Osteoblast (primary cell): Measurements from ENCODE around the gene CYSLTR1. TPM values are rescaled to one million over a fixed set of nuclear protein-coding genes. Genes with fewer than 3 reads are reported as not detected.
"Not testable (repeated sequence)": the region's sequence is repeated elsewhere in the genome, so short reads cannot be mapped to it uniquely, and the experiment has no call there.

Experiments
- DNase-seq: peaks from one replicate; pipeline ENCODE4 v3.0.0; 2011; ENCODE audit warnings: low spot score, mixed read lengths; ENCODE audit not compliant: insufficient read length; ENCODE audit errors: missing footprints
- H2AFZ ChIP-seq: 2 replicates; pipeline ENCODE4 v1.6.0; 2011; ENCODE audit warnings: mild to moderate bottlenecking, low read length
- H3K27ac ChIP-seq: 2 replicates; pipeline ENCODE4 v1.5.1; 2011; ENCODE audit warnings: mild to moderate bottlenecking, low read depth, low read length, moderate library complexity
- H3K27me3 ChIP-seq: 2 replicates; pipeline ENCODE4 v1.6.0; 2012; ENCODE audit warnings: mild to moderate bottlenecking, control low read depth, inconsistent platforms, low read length, moderate library complexity; ENCODE audit not compliant: insufficient read depth
- H3K36me3 ChIP-seq: 2 replicates; pipeline ENCODE4 v1.5.1; 2011; ENCODE audit warnings: mild to moderate bottlenecking, low read length, control low read depth, moderate library complexity; ENCODE audit not compliant: insufficient read depth
- H3K4me1 ChIP-seq: 2 replicates; pipeline ENCODE4 v1.5.1; 2011; ENCODE audit warnings: mild to moderate bottlenecking, low read length, control low read depth, moderate library complexity; ENCODE audit not compliant: insufficient read depth
- H3K4me2 ChIP-seq: 2 replicates; pipeline ENCODE4 v1.6.0; 2011; ENCODE audit warnings: mild to moderate bottlenecking, low read length; ENCODE audit not compliant: insufficient read depth
- H3K4me3 ChIP-seq: fragments of 200-600 bp; sonication (generic); 3 replicates; pipeline ENCODE4 v1.5.1; 2012; ENCODE audit warnings: mild to moderate bottlenecking, low read length, inconsistent platforms; ENCODE audit not compliant: insufficient read depth
- H3K79me2 ChIP-seq: 2 replicates; pipeline ENCODE4 v1.6.0; 2012; ENCODE audit warnings: mild to moderate bottlenecking, low read length, control low read depth, inconsistent platforms; ENCODE audit not compliant: insufficient read depth
- H3K9me3 ChIP-seq: 2 replicates; pipeline ENCODE4 v1.5.1; 2011; ENCODE audit warnings: low read depth, low read length, control low read depth
- H4K20me1 ChIP-seq: 2 replicates; pipeline ENCODE4 v1.6.0; 2012; ENCODE audit warnings: mild to moderate bottlenecking, low read length, control low read depth; ENCODE audit not compliant: insufficient read depth
- total RNA-seq: library from RNA; depleted of rRNA; stranded (reverse); fragments of >200 nt; gene quantifications from 2 replicates; pipeline ENCODE4 v1.2.3, GENCODE V29; 2012
- TF ChIP-seq, protein P1 (sequence below): IDR thresholded peaks from 2 replicates; pipeline ENCODE4 v1.5.1; 2011; ENCODE audit warnings: mild to moderate bottlenecking, low read depth, low read length, moderate library complexity; ENCODE audit errors: extremely low read depth

Gene CYSLTR1
- total RNA-seq, 1 donor = not detected

DNA sequence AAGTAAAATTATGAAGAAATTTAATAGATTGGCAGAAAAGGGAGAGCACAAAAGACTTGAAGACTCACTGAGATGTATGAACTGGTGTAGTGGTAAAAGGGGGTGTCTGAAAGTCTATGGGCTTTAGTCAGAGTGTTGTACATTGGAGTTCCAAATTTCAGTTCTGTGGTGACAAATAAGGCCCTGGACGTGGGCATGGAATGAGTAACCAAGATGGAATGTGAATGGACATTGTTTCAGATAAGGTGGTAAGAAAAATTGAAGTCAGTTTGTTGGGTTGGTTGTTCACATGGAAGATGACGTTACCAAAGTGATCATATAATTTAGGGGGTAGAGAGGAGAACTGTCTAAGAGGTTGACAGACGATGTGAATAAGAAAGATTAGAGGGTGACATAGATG, 13.9 kb downstream of the CYSLTR1 start:
- TF ChIP-seq, protein P1, sequence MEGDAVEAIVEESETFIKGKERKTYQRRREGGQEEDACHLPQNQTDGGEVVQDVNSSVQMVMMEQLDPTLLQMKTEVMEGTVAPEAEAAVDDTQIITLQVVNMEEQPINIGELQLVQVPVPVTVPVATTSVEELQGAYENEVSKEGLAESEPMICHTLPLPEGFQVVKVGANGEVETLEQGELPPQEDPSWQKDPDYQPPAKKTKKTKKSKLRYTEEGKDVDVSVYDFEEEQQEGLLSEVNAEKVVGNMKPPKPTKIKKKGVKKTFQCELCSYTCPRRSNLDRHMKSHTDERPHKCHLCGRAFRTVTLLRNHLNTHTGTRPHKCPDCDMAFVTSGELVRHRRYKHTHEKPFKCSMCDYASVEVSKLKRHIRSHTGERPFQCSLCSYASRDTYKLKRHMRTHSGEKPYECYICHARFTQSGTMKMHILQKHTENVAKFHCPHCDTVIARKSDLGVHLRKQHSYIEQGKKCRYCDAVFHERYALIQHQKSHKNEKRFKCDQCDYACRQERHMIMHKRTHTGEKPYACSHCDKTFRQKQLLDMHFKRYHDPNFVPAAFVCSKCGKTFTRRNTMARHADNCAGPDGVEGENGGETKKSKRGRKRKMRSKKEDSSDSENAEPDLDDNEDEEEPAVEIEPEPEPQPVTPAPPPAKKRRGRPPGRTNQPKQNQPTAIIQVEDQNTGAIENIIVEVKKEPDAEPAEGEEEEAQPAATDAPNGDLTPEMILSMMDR = no peak
- H3K4me3 ChIP-seq = no peak overlapping the region
- no peaks in the 10 kb centered on the region for H3K4me1 ChIP-seq
- no peaks in the 10 kb centered on the region for H3K9me3 ChIP-seq
- DNase-seq = no peak
- H2AFZ ChIP-seq = no peak overlapping the region
- no peaks in the 10 kb centered on the region for H3K36me3 ChIP-seq
- no peaks in the 10 kb centered on the region for H4K20me1 ChIP-seq
- H3K27ac ChIP-seq = no peak overlapping the region
- no peaks in the 10 kb centered on the region for H3K79me2 ChIP-seq
- no peaks in the 10 kb centered on the region for H3K27me3 ChIP-seq
- no peak overlapping the region for H3K4me2 ChIP-seq

DNA sequence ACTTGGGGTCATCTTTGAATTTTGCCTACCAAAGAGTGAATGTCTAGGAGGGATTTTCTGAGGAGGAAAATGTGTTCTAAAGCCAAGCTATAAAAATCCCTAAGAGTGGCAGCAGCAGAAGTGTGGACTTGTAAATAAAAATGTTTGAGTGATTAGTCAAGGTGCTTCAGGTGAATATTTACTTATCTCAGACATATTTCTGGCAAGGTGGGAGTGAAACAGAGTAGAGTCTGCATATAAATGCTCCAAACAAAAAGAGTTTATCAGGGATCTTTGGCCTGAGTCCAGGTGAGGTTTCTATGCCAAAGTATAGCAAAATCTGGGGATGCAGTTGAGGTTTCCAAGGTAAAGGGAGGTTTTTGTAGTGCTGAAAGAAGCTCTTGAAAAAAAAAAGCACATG, 19.7 kb downstream of the CYSLTR1 start:
- no peaks in the 10 kb centered on the region for H3K79me2 ChIP-seq
- no peaks in the 10 kb centered on the region for H3K27me3 ChIP-seq
- H2AFZ ChIP-seq = no peak overlapping the region
- DNase-seq = no peak
- H3K4me3 ChIP-seq = no peak overlapping the region
- no peaks in the 10 kb centered on the region for H4K20me1 ChIP-seq
- H3K36me3 ChIP-seq = no peaks in the 10 kb centered on the region
- no peaks in the 10 kb centered on the region for H3K9me3 ChIP-seq
- TF ChIP-seq, protein P1 = no peak
- H3K4me2 ChIP-seq = no peak overlapping the region
- no peaks in the 10 kb centered on the region for H3K4me1 ChIP-seq
- no peak overlapping the region for H3K27ac ChIP-seq

- Histone ChIP-seq H3K27me3 (no peaks in the 10 kb centered on the region), H3K4me1 (no peaks in the 10 kb centered on the region), H3K4me2 (no peak overlapping the region)
Observed at GRCh38 chrX:78303086-78303485, 24.3 kb downstream of the CYSLTR1 start.

GRCh38 chrX:78300933-78301332, 26.5 kb downstream of the CYSLTR1 start:
- H3K36me3 ChIP-seq, DNase-seq, H3K4me2 ChIP-seq, H3K27me3 ChIP-seq, H3K4me1 ChIP-seq, H3K9me3 ChIP-seq, H4K20me1 ChIP-seq, H3K27ac ChIP-seq, H3K4me3 ChIP-seq, H3K79me2 ChIP-seq, H2AFZ ChIP-seq: not testable (repeated sequence)

More at GRCh38 chrX:78303086-78303485, 24.3 kb downstream of the CYSLTR1 start:
- Histone ChIP-seq H3K9me3 (peaks cover 2% of the 10 kb centered on the region), H3K4me3 (no peak overlapping the region), H3K79me2 (no peaks in the 10 kb centered on the region), H2AFZ (no peak overlapping the region), H3K27ac (no peak overlapping the region), H3K36me3 (no peaks in the 10 kb centered on the region), H4K20me1 (no peaks in the 10 kb centered on the region)
- DNase-seq = no peak
- TF ChIP-seq, protein P1 = no peak
